Glutamatergic neuron (in vitro differentiated cells): ENCODE data around the gene EMC9. TPM values are rescaled to one million over a fixed set of nuclear protein-coding genes. Genes with fewer than 3 reads are reported as not detected.

Source experiments
- DNase-seq: peaks from one replicate; pipeline ENCODE4 v3.0.0; 2022
- H3K27ac Mint-ChIP-seq: one replicate; pipeline ENCODE4 v1.8.0; 2020; ENCODE audit warnings: mild to moderate bottlenecking, mixed read lengths, inconsistent platforms; ENCODE audit not compliant: unreplicated experiment
- H3K27me3 Mint-ChIP-seq: one replicate; pipeline ENCODE4 v1.8.0; 2020; ENCODE audit warnings: mild to moderate bottlenecking, moderate library complexity, mixed read lengths, inconsistent platforms; ENCODE audit not compliant: unreplicated experiment
- H3K36me3 Mint-ChIP-seq: one replicate; pipeline ENCODE4 v1.8.0; 2020; ENCODE audit warnings: mild to moderate bottlenecking, mixed read lengths, inconsistent platforms; ENCODE audit not compliant: unreplicated experiment
- H3K4me1 Mint-ChIP-seq: one replicate; pipeline ENCODE4 v1.8.0; 2020; ENCODE audit warnings: mild to moderate bottlenecking, low read depth, mixed read lengths, inconsistent platforms; ENCODE audit not compliant: unreplicated experiment
- H3K4me3 Mint-ChIP-seq: one replicate; pipeline ENCODE4 v1.8.0; 2020; ENCODE audit warnings: mild to moderate bottlenecking, mixed read lengths, inconsistent platforms; ENCODE audit not compliant: unreplicated experiment
- H3K9me3 Mint-ChIP-seq: one replicate; pipeline ENCODE4 v1.8.0; 2020; ENCODE audit warnings: mild to moderate bottlenecking, moderate library complexity, mixed read lengths, inconsistent platforms; ENCODE audit not compliant: unreplicated experiment
- total RNA-seq: library from RNA; stranded (reverse); fragmentation: NEBNext Ultra II Directional; extraction: Animal tissue kit (Norgen Biotek cat#: 25700); gene quantifications from one replicate; pipeline ENCODE4 v1.2.1, GENCODE V29; 2021; ENCODE audit not compliant: unreplicated experiment
- TF ChIP-seq, protein P1 (sequence below): fragments of 200-600 bp; sonication (generic); IDR thresholded peaks from one replicate; pipeline ENCODE4 v1.5.0; 2021; ENCODE audit not compliant: partially characterized antibody, unreplicated experiment

The EMC9 gene
- total RNA-seq, 1 donor from 2014 or later, result 18.1 TPM

DNA sequence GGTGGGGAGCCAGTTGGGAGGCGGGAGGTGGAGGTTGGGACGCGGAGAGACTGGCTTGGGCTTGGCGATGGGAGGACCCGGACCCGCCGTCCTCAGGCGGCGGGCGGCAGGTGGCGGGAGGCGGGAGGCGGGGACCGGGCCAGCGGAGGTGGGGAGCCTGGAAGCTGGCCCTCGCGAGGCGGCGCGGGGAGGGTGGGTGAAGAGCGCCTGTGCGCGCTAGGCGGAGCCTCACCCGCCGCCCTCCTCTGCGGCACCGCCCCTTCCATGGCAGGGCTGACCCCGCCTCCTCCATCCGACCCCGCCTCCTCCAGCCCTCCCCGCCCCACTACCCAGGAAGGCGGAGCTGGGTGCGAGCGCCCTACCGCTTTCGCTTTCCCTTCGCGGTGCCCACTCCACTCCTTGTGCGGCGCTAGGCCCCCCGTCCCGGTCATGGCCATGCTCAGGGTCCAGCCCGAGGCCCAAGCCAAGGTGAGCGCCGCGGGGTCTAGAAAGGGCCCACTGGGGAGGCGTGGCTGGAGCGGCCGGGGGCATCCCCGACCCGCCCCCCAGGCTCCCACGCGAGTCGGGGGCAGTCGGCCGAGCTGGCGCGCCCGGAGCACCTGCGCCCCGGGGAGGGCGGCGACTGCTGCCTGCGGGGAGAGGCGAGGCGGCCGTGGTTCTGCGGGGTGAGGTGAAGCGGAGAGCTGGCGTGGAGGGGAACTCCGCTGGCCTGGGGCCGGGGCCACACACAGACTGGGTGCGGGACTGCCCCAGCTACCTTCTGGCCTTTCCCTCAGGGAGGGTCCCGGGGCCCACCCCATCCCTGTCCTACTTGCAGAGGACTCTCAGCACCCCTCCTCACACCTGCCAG is 5.3 kb downstream of the EMC9 start, which contains the start of gene PSME1:
TSS of gene PSME1 (plus strand) at position 361 of the 850 bp plus-strand sequence. CDS start at position 430, 69 bp downstream.
- peaks cover 10% of the 10 kb centered on the region for H3K9me3 Mint-ChIP-seq
- peak; percentile 92 for DNase-seq
- no peaks in the 10 kb centered on the region for H3K36me3 Mint-ChIP-seq
- peaks cover 16% of the 10 kb centered on the region for H3K27me3 Mint-ChIP-seq
- H3K4me3 Mint-ChIP-seq, result peak within 1 kb of the TSS; percentile 95
- TF ChIP-seq, protein P1, sequence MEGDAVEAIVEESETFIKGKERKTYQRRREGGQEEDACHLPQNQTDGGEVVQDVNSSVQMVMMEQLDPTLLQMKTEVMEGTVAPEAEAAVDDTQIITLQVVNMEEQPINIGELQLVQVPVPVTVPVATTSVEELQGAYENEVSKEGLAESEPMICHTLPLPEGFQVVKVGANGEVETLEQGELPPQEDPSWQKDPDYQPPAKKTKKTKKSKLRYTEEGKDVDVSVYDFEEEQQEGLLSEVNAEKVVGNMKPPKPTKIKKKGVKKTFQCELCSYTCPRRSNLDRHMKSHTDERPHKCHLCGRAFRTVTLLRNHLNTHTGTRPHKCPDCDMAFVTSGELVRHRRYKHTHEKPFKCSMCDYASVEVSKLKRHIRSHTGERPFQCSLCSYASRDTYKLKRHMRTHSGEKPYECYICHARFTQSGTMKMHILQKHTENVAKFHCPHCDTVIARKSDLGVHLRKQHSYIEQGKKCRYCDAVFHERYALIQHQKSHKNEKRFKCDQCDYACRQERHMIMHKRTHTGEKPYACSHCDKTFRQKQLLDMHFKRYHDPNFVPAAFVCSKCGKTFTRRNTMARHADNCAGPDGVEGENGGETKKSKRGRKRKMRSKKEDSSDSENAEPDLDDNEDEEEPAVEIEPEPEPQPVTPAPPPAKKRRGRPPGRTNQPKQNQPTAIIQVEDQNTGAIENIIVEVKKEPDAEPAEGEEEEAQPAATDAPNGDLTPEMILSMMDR, result no peak
- H3K27ac Mint-ChIP-seq, result peak within 1 kb of the TSS; percentile 75
- peaks cover 27% of the 10 kb centered on the region for H3K4me1 Mint-ChIP-seq

DNA sequence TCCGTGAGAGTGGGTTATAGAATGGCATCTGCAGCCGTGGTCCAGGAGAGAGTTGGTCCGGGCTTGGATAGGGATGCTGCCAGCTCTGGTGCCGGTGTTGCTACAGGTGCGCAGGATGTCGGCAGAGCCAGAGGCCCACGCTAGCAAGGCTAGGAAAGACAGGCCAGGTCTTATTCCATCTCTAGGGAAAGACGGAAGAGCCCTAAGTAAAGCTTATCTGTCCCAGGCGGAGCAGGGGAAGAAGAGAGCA is 5.9 kb downstream of the EMC9 start:
- Mint-ChIP-seq H3K36me3 (no peaks in the 10 kb centered on the region), H3K27me3 (peaks cover 19% of the 10 kb centered on the region), H3K4me1 (peaks cover 33% of the 10 kb centered on the region), H3K4me3 (peak overlapping the region; percentile 95), H3K27ac (peak overlapping the region; percentile 75), H3K9me3 (peaks cover 12% of the 10 kb centered on the region)
- DNase-seq, result no peak
- TF ChIP-seq, protein P1, result no peak

DNA sequence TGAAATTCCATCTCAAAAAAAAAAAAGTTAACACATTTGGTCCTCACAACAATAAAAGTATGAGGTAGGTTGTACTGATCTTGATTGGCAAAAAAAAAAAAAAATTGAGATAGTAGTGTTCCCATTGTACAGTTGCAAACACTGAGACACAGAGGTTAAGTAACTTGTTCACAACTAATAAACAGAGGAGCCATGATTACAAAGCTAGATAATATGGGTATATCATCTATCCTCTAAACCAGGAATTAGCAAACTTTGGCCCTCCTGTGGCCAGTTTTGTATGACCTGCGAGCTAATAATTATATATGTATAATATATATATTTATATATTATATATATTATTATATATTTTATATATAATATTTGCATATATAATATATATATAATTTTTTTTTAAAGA is 7.7 kb downstream of the EMC9 start:
- TF ChIP-seq, protein P1, result no peak
- Mint-ChIP-seq H3K4me3 (no peak overlapping the region), H3K9me3 (peaks cover 11% of the 10 kb centered on the region), H3K27me3 (peaks cover 19% of the 10 kb centered on the region), H3K4me1 (peaks cover 27% of the 10 kb centered on the region), H3K36me3 (no peaks in the 10 kb centered on the region), H3K27ac (no peak overlapping the region)
- DNase-seq, result no peak

DNA sequence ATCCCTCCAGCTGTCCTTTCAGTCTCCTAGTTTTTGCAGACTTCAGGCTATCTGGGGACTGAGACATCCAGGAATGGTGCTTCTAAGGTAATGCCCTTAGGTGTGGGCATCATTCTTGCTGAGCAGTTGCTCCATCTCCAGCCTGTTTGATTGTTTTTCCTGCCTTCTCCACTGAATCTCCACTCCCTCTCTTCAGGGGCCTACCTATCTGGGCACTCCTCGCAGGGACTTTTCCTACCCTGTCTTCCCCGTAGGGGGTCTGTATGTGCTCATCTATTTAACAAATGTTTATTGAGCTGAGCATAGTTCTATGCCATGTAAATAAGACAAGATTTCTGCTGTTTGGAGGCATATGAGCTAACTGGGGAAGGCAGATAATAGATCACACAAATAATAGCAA is 8.4 kb downstream of the EMC9 start:
- H3K4me3 Mint-ChIP-seq, result no peak overlapping the region
- TF ChIP-seq, protein P1, result no peak
- no peak overlapping the region for H3K27ac Mint-ChIP-seq
- H3K27me3 Mint-ChIP-seq, result peaks cover 18% of the 10 kb centered on the region
- no peak for DNase-seq
- H3K36me3 Mint-ChIP-seq, result no peaks in the 10 kb centered on the region
- H3K4me1 Mint-ChIP-seq, result peaks cover 27% of the 10 kb centered on the region
- H3K9me3 Mint-ChIP-seq, result peaks cover 10% of the 10 kb centered on the region

DNA sequence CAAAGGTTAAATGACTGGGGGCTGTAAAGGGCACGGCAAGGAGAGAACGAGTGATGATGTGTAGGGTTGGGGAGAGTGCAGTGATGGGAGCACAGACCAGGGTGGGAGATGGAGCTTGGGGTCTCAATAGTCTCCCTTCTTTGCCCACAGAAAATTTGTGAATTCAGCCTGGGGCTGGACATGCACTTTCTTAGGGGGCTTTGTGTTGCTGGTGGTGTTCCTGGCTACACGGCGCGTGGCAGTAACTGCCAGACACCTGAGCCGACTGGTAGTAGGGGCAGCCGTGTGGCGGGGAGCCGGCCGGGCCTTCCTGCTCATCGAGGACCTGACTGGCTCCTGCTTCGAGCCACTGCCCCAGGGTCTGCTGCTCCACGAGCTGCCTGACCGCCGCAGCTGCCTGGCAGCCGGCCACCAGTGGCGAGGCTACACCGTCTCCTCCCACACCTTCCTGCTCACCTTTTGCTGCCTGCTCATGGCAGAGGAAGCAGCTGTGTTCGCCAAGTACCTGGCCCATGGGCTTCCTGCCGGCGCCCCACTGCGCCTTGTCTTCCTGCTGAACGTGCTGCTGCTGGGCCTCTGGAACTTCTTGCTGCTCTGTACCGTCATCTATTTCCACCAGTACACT is 9.2 kb downstream of the EMC9 start:
- no peak for DNase-seq
- H3K4me3 Mint-ChIP-seq, result no peak overlapping the region
- H3K36me3 Mint-ChIP-seq, result no peaks in the 10 kb centered on the region
- peaks cover 27% of the 10 kb centered on the region for H3K4me1 Mint-ChIP-seq
- TF ChIP-seq, protein P1, result no peak
- peaks cover 10% of the 10 kb centered on the region for H3K9me3 Mint-ChIP-seq
- peak overlapping the region; percentile 10 for H3K27ac Mint-ChIP-seq
- H3K27me3 Mint-ChIP-seq, result peaks cover 16% of the 10 kb centered on the region
